NT2/D1 (cell line): ENCODE results near the gene GPR78.

ENCODE experiments used
- SUZ12 ChIP-seq: IDR thresholded peaks from 2 replicates; pipeline ENCODE4 v1.6.1; 2011; ENCODE audit not compliant: insufficient read length, insufficient read depth; ENCODE audit errors: extremely low read depth
- YY1 ChIP-seq: IDR thresholded peaks from 2 replicates; pipeline ENCODE4 v1.6.1; 2011; ENCODE audit not compliant: insufficient read length, insufficient read depth
- ZNF274 ChIP-seq: IDR thresholded peaks from 2 replicates; pipeline ENCODE4 v1.6.1; 2011; ENCODE audit warnings: mild to moderate bottlenecking, low read depth, low read length

- TF ChIP-seq ZNF274 (no peak), SUZ12 (no peak), YY1 (no peak)
These were observed 36.6 kb downstream of the GPR78 start for GRCh38 chr4:8616831-8617230.
